Measurements from ENCODE around the gene DUS3L.

DUS3L gene

DNA sequence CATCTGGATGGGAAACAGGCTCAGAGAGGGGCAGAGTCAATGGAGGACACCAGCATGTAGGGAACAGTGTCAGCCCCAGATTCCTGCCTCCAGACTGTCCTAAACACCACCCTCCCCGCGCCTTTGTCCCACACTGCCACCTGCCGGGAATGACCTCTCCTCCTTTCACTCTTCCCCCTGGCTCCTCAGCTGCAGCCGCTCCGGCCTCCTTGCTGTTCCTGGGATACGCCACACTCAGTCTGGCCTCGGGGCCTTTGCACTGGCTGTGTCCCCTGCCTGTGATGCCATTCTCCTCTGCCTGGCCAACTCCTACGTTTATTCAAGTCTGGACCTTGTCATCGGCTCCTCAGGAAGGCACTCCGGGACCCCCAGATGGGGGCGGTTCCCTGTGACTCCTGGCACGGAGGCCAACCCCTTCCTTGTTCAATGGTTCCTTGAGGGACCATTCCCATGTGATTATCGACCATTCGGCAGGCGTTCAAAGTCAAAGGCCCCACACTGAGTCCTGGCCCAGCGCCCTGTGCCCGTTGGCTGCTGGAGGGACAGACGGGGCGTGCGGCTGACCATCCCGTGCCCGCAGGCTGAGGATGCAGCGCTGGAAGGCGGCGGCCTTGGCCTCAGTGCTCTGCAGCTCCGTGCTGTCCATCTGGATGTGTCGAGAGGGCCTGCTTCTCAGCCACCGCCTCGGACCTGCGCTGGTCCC lies 32.8 kb upstream of the DUS3L start:
- DNase-seq: no peak

DNA sequence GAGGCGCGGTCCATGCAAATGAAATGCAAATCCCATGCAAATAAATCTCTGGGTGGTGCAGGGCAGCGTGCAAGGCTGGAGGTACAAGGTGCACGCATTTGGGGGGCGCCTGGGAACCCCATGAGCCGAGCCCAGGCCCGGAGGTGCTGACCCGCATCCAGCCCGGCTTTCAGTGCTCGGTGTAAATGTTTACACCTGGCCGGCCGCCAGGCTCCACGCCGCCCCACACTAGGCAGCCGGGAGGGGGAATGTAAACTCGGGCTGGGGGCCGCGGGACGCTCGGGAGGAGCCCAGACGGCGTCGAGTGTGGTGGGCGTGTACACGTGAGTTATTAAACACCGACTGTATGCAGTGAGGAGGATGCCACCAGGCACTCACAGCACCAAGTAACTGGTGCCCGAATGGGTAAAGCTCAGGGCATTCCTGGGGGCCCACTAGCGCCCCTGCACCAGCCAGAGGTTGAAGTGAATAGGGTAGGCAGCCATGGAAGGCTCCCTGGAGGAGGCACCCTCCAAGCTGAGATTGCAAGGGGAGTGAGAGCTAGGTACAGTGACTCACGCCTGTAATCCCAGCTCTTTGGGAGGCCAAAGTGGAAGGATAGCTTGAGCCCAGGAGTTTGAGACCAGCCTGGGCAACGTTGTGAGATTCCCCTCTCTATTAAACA lies 31.4 kb upstream of the DUS3L start:
- DNase-seq: no peak

- DNase-seq: no peak
Measured at GRCh38 chr19:5821521-5822180, 30.7 kb upstream of the DUS3L start.

GRCh38 chr19:5820785-5821184 lies 29.8 kb upstream of the DUS3L start:
- DNase-seq: no peak

GRCh38 chr19:5818594-5818993 lies 27.6 kb upstream of the DUS3L start:
- no peak for DNase-seq

GRCh38 chr19:5817218-5817617 lies 26.3 kb upstream of the DUS3L start:
- no peak for DNase-seq

DNA sequence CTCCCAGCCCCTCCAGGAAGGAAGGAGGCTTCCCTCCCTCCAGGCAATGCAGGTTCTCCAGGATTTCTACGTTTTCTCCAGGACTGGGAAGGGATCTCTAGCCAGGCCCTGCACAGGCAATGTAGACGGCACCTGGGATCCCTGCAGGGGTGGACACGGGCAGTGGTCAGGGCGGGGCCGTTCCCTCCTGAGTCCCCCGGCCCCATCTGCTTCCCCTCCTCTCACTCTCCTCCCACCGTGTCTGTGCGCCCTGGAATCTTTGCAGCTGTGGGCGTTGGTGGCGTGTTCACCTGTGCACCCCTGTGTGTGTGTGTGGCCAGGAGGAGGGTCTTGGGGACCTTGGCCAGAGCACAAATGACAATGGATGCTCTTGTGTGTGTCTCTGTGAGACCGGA lies 23.9 kb upstream of the DUS3L start:
- no peak for DNase-seq

DNA sequence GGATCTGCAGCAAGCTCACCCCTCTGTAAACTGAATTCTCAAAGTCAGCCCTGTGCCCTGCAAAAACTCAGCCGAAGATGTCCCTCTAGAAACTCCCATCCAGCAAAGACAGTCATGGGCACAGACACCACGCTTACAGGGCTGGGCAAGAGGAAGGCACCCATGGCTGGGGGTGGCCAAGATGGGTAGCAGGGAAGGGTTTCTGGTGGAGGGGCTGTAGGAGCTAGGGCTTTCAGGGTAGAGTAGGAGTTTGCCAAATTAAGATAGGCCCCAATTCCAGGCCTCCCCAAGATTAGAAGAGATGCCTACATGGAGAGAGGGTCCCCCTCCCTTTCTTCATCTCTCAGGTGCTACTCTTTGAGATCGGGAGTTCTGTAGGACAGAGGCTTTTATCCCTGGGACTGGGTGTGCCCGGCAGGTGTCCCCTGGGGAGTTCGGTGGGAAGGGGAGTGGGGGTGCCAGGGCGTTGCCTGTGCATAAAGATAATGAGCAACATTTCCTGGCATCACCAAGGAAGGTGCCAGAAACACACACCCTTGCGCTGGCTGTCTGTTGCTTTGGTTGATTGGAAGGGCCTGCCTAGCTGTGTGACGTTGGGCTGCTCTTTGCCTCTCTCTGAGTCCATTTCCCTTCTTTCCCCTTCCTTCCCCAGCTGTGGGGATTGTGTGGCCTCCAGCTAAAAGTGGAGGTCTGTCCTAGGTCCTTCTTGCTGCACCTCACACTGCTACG lies 23.3 kb upstream of the DUS3L start:
- DNase-seq: no peak

GRCh38 chr19:5811117-5811516 lies 20.2 kb upstream of the DUS3L start:
- no peak for DNase-seq

DNA sequence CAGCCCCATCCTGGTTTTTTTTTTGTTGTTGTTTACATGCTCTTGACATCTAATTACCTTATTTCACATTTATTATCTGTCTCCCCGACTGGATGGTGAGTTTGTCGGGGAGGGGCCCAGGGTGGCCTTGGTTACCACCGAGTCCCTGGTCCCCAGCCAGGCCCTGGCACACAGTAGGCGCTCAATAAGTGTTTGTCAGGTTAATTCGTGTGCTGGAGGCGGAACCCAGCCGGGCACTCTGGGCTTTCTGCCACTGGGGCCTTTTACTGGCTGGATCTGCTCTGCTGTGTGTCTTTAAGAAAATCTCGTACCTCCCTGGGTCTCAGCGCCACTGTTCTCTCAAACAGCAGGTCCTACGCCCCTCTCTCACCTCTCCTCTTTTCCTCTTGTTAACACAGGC lies 18.5 kb upstream of the DUS3L start:
- no peak for DNase-seq

DNA sequence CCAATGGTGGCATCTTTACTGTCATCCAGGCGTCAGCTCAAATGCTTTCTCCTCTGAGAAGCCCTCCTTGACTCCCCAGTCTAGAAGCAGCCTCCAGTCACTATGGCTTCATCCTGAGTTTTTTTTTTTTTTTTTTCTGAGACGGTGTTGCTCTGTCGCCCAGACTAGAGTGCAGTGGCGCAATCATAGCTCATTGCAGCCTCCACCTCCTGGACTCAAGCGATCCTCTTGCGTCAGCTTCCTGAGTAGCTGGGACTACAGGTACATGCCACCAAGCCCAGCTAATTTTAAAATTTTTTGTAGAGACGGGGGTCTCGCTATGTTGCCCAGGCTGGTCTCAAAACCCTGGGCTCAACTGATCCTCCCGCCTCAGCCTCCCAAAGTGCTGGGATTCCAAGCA lies 18.1 kb upstream of the DUS3L start:
- DNase-seq: no peak

DNA sequence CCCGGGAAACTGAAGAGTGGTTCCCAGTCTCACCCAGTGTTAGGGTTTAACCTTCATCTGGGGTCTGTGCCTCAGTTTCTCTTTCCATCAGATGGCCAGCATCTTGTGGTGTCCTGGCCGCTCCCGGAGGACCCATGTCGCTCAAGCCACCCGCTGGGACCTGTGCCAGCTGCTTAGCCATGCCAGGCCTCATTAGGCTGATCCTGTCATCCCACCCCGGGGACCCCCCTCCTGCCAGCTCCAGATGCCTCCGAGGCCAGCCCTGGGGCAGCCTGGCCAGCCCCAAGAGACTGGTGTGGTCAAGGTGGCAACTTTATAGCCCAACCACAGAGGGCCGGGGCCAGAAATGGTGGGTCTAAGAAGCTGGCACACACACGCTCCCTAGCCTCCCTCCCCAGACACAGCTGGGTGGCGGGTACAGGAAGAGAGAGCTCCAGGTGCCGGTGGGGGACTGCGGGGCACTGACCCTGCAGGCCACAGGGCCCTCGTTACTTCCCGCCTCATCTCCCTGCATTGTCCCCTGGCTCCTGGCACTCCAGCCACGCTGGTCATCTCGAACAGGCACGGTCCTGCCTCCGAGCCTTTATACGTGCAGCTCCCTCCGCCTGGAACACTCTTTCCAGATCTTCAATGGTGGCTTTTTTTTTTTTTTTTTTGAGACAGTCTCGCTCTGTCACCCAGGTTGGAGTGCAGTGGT lies 17.3 kb upstream of the DUS3L start:
- DNase-seq: no peak

GRCh38 chr19:5806905-5807304 lies 15.9 kb upstream of the DUS3L start:
- no peak for DNase-seq

GRCh38 chr19:5806133-5806489 lies 15.1 kb upstream of the DUS3L start:
- DNase-seq: no peak

DNA sequence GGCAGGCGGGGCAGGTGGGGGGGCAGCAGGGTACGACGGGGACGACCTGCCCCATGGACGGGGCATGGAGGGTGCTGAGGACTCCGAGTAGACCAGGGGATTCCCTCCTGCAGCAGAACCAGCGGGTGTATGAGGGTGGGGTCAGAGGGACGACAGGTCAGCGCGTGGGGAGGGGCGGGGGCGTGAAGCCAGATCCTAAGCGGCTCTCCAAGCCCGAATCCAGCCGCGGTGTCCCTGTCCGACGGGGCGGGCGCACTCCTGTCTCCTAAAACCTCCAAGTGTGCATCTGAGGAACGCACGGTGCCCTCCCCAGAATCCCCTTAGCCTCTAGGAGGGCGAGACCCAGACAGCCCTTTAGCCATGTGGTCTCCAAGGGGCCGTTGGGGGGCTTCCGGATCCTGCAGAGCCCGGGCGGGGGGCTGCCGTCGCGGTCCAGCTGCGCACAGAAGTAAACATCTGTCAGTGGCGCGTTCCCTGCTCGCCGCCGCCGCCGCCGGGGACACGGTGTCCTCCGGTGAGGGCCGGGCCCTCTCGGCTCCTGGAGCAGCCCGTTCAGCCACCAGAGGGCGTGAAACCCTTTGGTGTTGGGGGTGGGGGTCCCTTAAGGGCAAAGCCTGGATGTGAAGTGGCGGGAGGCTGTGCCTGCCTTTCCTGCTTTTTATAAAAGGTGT lies 14.6 kb upstream of the DUS3L start:
- peak; percentile 72 for DNase-seq

GRCh38 chr19:5804516-5805461 lies 13.8 kb upstream of the DUS3L start, which contains the start of gene NRTN:
Gene NRTN (plus strand): TSS chr19:5805067. CDS start chr19:5824166, 19,099 bp downstream.
- peak; percentile 44 for DNase-seq

DNA sequence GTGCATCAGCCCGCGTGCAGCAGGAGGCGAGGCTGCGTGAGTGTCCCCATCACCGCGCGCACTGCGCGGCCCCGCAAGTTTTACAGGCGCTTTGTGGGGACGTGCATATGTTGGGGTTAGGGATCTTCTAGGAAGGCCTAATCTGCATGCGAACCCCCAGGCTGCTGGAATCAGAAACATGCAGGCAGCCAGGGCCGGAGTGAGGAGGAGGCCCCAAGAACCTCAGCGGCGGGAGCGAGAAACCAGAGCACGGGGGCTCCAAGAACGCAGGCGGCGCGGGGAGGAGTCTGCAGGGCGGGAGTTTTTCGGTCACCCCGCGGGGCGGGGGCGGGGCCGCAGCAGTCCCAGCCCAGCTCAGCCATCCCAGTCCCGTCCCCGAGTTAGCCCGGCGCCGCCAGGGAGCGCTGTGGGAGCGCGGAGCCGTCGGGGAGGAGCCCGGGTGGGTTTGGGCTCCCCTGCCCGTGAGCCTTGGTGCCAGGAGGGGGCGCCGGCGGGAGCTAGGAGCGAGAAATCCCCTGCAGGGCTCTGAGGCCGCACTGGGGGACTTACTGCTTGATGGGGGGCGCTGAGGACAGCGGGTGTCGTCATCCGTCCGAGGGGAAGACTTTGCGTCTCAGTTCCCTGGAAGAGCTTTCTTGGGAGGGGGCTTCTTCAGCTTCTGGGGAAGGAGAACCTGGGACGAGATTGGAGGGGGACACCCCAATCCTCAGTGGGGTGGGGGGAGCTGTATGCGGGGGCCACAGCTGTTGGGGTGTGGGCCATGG lies 13.0 kb upstream of the DUS3L start:
- peak; percentile 88 for DNase-seq

GRCh38 chr19:5803441-5803751 lies 12.4 kb upstream of the DUS3L start:
- DNase-seq: no peak

- DNase-seq: no peak
Measured at GRCh38 chr19:5801796-5802619, 11.0 kb upstream of the DUS3L start.
